Measurements from ENCODE around the gene SIGLEC6.
"Not testable (repeated sequence)": the region's sequence is repeated elsewhere in the genome, so short reads cannot be mapped to it uniquely, and the experiment has no call there.

SIGLEC6 gene

DNA sequence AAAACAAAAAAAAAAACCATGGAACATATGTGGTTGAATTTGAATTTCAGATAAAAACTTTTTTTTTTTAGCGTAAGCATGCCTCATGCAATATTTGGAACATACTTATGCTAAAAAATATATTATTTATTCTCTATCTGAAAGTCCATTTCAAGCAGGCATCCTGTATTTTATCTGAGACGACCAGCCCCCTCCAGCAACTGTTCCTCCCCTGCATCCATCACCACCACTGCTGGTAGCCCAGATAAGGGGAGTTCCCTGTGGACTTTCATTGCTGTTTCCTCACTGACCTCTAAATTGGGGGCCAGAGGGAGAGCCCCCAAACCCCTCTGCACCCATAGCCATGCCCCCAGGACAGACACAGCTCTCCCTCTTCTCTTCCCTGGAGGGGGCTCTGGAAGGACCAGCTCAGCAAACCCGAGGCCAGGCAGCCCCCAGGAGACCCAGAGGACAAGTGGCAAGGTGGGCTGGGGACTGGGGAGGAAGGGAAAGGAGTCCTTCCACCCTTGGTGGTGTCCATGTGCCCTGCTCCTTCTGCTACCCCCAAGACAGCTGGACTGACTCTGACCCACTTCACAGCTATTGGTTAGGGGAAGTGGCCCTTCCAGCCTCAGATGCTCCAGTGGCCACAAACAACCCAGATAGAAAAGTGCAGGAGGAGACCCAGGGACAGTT is 23.3 kb downstream of the SIGLEC6 start:
- no peak for DNase-seq (ENCODE audit: low read depth)

DNA sequence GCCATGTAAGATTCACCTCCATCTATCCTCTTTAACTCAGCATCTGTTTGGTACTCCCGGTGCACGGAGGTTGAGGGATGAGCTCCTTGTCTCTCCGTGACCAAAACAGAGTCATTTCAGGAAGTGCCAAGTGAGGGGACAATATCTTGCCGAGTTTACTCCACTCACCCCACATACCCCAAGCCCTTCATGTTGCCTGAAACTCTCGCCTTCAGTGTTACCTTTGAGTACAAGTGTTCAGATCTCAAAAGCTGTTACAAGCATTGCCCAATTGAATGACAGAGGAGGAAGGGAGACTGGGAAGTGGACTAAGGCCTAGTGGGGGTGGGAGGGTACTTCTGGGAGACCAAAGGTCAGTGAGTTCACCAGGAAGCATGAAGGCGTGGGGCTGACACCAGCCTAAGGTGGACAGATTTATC is 23.8 kb downstream of the SIGLEC6 start:
- DNase-seq (ENCODE audit: low read depth) = no peak

DNA sequence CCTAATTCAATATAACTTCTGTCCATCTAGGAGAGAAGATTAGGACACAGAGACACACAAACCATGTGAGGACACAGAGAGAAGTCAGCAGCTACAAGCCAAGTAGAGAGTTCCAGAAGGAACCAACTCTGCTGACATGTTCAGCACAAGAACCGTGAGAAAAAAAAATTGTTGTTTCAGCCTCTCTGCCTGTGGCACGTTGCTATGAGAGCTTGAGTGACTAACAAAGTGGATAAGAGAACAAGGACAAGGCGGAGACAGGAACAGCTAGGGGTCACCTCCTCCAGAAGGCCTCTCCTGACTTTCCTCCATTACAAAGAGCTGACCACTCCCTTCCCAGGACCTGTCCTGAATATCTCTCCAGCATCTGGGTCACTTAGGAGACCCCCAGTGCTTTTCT is 24.3 kb downstream of the SIGLEC6 start:
- DNase-seq (ENCODE audit: low read depth) = no peak

DNA sequence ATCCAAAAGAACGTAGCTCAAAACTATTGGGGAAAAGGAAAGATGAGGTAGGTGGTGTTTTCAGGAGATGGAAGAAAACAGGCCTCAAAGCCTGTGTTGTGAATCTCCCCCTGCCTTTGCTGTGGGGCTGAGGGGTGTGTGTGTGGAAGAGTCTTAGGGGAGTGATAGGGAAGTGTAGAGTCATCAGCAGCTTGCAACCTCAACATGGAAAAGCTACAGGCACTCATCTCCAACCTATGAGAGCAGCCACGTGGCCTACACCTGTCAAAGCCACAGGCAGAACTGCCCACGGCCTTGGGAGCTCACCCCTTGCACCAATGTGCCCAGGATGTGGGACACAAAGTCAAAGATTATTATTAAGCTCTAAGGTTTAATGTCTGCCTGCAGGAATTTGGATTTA is 25.6 kb downstream of the SIGLEC6 start:
- no peak for DNase-seq (ENCODE audit: low read depth)

DNA sequence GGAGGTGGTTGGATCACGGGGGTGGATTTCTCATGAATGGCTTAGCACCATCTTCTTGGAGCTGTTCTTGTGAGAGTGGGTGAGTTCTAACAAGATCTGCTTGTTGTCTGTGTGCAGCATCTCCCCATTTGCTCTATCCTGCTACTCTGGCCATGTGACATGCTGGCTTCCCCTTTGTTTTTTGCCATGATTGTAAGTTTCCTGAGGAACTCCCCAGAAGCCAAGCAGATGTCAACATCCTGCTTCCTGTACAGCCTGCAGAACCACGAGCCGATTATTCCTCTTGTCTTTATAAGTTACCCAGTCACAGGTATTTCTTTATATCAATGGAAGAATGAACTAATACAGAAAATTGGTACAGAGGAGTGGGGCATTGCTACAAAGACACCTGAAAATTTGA is 27.6 kb downstream of the SIGLEC6 start:
- DNase-seq (ENCODE audit: low read depth) = no peak

DNA sequence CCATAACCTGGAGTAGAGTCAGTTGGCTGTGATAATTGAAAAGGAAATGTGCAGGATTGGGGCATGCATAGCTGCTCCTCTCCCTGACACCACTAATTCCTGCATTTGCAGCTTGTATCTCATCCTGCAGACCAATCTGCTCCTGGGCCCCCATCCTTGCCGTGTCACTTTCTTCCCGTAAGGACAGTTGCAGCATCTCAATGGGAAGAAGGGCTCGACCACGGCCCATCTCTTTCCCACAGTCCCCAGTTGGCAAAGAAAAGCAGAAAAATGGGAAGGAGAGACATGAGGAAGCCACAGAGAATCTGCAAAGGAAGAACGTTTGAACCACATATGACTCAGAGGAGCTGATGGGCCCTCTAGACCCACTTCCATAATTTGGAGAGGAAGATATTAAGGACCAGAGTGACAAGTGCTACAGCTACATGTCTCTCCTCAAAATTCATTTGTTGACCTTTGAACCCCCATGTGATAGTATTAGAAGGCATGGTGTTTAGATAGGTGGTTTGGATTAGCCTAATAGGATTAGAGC is 28.1 kb downstream of the SIGLEC6 start:
- DNase-seq (ENCODE audit: low read depth) = no peak

DNA sequence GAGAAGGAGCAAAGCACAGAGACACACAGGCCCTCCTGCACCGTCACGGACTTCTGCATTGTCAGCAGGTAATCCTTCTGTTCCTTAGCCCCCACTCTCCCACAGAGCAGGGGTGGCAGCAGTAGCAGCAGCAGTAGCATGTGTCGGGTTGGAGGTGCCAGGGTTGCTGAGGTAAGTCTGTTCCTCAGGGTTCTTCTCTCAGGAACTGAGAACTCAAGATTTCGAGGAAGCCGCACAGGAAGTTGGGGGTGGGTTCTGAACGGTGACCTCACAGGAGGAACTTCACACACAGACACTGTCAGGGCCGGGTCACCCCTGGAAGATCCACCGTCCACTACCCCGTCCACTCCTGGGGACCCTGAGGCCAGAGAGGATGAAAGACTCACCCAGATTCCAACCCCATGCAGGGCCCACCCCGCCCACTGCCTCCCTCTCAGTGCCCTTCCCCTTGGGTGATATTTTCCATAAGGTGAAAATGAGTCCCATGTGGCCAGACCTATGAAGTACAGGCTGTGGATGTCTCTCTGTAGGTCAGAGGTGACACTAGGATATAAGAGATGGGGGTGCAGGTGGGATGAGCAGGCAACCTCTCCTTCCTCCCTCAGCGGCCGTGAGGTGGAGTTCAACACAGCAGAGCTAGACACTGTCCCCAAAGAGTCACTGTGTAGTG is 29.7 kb downstream of the SIGLEC6 start, which contains the start of gene SIGLEC12:
SIGLEC12 (minus strand) TSS at position 207 of the 670 bp plus-strand sequence; CDS start at position 140, 67 bp downstream.
- no peak for DNase-seq (ENCODE audit: low read depth)

DNA sequence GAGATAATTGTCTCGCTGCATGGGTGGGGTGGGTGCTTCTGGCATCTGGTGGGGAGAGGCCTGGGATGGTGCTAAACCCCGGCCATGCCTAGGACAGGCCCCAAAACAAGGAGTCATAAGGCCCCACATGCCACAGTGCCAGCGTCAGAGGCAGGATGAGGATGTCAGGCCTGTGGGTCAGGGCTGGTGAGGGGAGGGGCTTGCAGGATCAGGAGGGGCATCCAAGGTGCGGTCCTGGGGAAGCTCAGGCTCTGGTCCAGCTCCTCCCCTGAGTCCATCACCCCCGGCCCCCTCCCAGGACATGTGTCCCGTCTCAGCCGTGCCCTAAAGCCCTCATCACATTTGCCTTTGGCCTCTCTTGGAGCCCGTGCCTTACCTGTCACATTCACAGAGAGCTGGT is 30.5 kb downstream of the SIGLEC6 start:
- not testable (repeated sequence) for DNase-seq (ENCODE audit: low read depth)

DNA sequence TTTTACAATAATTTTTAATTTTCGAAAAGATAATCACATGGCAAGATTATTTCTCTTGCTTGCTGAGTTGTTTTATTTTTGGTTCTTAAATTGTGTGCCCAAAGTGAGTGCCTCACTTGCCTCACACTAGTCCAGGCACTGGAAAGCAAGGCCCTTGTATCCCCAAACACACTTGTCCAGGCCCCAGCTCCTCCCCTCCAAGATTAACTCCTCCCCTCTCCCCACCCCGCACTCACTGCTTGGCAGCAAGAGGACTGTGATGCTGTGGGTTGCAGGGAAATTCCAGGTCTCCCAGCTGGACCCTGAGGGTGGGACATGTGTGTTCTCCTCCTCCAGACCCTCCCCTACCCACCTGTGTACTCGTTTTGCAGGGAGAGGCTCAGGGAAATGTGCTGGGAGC is 33.8 kb downstream of the SIGLEC6 start:
- DNase-seq (ENCODE audit: low read depth) = no peak

DNA sequence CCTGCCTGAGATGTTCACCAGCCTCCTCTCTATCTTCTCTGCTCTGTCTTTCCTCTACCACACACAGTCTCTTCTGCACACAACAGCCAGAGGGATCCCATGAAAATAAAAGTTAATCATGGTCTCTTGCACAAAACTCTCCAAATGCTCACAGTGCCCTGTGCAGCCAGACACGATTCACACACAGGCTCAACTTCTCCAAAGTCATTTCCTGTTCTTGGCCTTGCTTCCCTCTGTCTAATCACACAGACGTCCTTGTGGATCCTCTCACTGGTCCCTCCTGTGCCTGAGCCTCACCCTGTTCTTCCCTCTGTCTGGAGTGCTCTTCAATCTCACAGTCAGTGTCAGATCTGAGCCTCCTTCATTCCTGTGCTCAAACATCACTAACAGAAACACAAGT is 37.7 kb downstream of the SIGLEC6 start:
- no peak for DNase-seq (ENCODE audit: low read depth)

DNA sequence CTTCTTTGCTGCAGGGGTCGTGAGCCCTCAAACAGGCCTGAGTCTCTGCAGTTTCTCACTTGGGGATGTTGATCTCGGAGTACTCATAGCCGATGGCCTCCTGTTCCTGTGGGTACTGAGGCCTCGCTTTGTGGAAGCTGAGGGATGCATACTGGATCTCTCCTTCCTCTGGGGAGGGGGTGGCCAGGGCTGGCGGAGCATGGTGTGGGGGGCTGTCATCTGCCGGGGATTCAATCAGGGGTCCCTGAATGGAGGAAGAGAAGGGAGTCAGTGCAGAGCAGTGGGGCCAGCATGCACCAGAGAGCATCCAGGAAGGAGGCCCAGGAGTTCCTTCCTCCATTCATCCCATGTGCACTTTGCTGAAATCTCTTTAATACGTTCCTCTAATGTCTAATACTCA is 39.9 kb downstream of the SIGLEC6 start:
- no peak for DNase-seq (ENCODE audit: low read depth)

DNA sequence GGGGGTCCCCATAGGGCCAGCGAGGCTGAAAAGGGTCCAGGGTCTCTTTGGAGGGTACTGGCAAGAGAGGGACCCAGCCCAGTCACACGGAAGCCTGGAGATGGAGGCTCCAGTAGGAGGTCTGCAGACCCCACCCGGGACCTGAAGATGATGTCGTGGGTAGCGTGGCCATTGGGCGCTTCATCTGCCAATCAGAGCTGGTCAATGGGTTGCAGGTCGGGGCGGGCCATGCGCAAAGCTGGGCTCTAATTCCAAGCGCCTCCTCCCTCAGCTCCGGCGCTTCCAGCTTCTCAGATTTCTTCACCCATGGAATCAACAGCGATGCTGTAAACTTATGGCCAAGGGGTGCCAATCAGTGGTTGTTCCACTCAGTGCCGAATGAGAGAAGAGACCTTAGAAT is 40.8 kb downstream of the SIGLEC6 start:
- no peak for DNase-seq (ENCODE audit: low read depth)

DNA sequence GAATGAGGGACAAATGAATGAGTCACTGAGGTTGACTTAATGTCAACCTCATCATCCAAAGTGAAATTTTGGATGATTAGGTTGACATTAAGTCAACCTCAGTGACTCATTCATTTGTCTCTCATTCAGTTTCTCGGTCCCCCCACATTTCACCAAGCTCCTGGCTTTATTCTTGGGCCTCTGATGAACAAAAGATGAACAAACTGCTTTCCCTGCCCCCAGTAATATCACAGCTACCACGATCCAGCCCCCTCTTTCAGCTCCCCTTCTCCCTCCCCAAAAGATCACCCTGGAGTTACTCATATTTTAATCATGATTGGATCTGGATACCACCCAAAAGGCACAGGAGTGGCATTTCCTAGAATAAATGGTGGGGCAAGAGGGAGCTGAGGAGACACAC is 42.4 kb downstream of the SIGLEC6 start:
- DNase-seq (ENCODE audit: low read depth) = peak; percentile 35

DNA sequence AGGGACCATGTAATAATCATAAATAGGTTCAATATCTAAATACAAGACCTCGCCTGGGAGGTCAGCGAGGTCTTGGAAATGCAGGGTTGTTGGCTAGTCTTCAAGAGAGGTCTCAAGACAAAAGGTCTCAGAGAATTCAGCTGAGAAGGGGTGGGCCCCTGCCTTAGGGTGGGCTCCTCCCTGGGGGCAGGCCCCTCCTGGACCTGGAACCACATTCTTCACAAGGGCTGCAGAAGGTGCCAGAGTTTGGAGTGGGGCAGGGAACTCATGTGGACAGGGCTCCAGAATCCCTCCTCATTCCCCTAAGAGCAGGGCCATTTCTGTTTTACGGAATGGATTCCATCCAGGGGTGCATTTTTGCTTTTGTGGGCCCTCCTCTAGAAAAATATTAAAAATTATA is 43.0 kb downstream of the SIGLEC6 start:
- no peak for DNase-seq (ENCODE audit: low read depth)

DNA sequence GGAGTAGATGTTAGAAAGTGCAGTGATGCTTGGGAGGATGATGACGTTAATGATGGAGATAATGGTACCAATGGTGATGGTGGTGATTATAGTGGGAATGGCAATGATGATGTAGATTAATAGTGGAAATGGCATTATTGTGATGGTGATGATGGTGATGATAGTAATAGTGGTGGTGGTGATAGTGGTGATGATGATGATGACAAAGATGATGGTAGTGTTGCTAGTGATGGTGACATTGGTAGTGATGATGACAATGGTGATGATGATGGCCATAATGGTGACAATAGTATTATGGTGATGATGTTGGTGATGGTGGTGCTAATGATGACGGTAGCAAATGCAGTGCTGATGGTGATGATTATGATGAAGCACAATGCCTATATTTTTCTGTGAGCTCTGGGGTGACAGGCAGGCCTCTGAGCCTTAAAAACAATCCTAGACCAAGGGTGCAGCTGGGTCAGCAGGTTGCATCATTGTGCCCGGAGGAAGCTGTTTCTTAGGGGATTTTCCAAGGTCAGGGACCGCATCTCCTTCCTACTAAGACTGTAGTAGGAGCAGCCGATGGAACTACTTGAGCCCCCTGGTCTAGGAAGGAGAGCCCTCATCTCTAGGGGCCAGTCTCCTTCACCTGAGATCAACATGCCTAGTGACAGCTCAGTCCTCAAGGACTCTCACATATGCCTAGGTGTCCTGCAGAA is 45.4 kb downstream of the SIGLEC6 start:
- no peak for DNase-seq (ENCODE audit: low read depth)

DNA sequence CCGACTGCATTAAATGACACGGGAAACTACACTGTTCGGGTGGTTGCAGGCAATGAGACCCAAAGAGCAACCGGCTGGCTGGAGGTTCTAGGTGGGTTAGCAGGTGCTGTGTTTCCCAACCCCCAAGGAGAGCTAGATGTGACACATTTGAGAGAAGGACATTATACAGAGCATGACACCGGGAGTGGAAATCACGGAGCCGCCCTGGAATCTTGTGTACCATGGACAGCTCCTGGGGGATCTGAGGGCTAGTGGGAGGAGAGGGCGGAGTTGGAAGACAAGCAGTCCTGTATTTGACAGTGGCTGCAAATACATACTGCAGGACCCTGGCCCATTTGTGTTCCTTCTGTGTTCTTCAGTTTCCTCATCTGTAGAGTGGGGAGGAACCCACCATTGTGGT is 50.9 kb downstream of the SIGLEC6 start:
- DNase-seq (ENCODE audit: low read depth) = no peak

DNA sequence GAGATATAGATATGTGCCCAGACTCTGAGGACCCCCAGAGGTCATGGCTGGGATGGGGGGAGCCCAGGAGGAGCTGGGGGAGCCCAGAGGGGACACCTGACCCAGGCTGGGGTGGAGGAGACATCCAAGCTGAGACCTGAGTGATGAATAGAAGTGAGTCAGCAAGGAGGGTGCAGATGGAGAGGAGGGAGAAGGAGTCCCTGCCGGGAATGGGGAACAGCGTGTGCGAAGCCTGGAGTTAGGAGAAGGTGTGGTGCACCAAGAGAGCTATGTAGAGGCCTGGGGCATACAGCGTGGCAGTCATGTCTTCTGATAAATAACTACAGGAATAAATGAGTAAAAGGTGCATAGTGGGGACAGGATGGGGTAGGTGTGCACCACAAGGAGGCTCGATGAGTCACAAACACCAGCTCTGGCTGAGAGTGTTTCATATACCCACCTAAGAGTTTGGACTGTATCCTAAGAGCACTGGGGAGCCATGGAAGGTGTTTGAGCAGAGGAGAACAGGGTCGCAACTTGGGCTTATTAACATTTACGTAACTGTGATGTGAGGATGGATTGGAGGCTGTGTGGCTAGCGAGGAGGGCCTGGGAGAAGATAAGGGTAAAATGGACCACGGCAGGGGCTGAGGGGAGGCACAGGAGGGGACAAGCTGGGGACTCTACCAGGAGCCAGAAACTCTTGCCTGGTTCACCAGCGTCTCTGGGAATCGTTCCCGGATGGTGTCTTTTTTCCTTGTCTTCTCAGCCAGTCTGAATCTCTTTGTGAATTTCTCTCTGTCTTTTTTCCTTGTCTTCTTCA is 51.7 kb downstream of the SIGLEC6 start:
- DNase-seq (ENCODE audit: low read depth) = peak; percentile 29

DNA sequence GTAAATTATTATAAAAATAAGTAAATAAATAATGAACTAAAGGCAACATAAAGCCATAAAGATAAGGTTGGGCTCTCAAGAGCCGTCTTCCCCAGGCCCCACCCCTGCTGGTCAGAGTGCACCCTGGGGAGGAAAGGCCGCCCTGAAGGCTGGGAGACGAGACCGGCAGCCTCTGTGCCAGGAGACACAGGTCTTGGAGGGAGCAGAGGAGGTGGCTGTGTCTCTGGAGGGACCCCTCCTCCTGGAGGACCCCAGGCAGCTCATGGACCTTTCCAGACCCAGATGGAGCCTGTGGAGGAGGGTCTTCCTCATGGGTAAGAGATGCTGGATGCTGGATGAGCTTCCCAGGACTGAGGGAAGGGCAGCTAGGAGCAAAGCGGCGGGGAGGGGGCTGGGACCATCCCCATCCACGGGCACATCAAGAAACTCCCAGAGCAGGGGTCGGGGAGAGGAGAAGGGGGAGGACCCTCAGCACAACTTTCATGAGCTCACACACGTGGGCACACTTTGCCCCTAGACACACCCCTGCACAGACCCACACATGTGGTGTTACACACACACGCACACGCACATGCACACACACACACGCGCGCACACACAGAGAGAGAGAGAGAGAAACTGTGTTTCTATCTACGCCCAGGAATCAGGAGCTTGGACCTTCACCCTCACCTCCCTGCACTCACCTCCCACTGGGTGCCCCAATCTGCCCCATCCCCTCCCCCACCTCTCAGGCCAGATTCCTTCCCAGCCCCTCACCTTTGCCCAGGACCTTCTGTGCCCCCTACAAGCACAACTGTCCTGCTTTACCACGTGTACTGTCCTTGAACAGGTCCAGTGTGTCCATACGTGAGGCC is 52.9 kb downstream of the SIGLEC6 start, which contains the start of gene CEACAM18:
CEACAM18 (plus strand) TSS at position 159 of the 854 bp plus-strand sequence.
- no peak for DNase-seq (ENCODE audit: low read depth)

DNA sequence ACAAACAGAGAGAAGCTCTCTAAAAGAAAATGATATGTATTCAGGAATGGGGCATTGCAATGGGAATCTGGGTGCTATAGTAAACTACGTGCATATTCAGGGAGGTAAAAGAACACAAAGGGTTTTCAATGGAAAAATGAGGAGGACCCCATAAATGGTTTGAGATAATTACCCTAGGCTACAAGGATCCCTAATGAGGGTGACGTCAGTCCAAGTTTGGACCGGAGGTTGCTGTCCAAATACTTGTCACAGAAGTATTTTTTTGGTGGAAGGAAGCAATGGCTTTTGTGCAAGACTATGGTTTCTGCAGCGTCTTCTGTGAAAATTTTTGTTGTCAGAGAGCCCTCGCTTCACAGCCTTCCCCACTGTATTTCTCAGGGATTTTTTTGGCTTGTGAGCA is 54.1 kb downstream of the SIGLEC6 start:
- no peak for DNase-seq (ENCODE audit: low read depth)

DNA sequence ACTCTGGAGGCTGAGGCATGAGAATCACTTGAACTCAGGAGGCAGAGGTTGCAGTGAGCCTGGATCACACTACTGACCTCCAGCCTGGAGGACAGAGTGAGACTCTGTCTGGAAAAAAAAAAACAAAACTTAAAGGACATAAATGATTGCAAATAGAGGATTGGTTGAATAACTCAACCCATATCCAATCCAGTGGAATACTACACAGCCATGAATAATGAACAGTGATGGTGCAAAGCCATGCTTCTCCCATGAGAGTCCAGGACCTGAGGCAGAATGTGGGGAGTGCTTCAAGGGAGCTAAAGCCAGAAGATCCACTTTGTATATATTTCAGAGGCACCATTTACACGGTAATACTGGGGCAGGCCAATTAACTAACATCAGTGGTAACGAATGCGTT is 55.3 kb downstream of the SIGLEC6 start:
- no peak for DNase-seq (ENCODE audit: low read depth)
